ENCODE data around the gene SDK2. TPM values are rescaled to one million over a fixed set of nuclear protein-coding genes. Genes with fewer than 3 reads are reported as not detected.
A peak's percentile ranks its signal among the peaks of the same experiment; 100 is the strongest.

Gene SDK2
- total RNA-seq, 2 donors from 2014 or later, result 1.4 to 1.7 TPM

GRCh38 chr17:73424571-73424970 lies 219.7 kb downstream of the SDK2 start:
- intact Hi-C loops (cut with DNase I), result no loop called here
- peak; percentile 74 for DNase-seq (ENCODE audit: low spot score)

DNA sequence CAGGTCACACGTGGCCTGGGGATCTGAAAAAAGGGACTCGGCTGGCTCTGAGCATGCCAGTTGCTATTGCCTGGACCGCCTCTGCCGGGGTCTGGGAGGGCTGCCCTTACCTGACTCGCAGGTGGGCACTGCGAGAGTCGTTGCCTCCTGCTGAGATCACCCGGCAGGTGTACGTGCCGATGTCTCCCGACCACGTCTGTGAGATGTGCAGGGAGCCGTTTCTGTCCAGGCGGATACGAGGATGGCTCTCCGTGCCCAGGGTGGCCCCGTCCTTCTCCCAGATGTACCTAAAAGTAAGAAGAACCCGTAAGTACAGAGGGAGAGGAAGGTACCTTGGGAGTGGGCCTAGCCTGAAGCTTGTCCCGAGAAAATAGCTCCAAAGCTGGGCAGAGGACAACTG lies 220.4 kb downstream of the SDK2 start:
- DNase-seq (ENCODE audit: low spot score), result peak; percentile 77
- intact Hi-C loops (cut with DNase I), result no loop called here

DNA sequence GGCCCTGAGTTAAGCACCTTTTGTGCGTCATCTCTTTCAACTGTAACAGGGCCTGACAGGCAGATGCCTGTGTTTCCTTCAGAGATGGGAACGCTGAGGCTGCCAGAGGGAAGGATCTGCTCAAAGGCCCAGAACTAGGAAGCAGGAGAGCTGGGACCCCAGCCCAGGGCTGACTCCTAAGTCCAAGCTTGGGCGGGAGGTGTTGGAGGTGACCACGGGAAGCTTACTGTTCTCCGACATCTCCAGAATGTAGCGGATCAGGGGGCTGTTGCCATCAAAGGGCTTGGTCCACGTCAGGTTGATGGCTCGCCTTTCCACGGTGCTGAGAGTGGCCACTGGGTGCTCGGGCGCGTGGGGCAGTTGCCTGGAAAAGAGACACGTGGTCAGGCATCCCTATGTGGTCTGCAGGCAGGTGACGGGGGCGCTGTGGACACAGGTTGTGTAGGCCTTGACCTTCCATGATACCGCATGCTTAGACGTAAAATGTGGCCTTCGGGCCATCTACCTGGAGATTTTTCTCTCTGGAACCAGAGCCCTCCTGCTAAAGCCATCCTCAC lies 221.0 kb downstream of the SDK2 start:
- intact Hi-C loops (cut with DNase I), result no loop called here
- DNase-seq (ENCODE audit: low spot score), result peak; percentile 46

GRCh38 chr17:73422121-73422520 lies 222.1 kb downstream of the SDK2 start:
- intact Hi-C loops (cut with DNase I), result no loop called here
- peak; percentile 48 for DNase-seq (ENCODE audit: low spot score)

DNA sequence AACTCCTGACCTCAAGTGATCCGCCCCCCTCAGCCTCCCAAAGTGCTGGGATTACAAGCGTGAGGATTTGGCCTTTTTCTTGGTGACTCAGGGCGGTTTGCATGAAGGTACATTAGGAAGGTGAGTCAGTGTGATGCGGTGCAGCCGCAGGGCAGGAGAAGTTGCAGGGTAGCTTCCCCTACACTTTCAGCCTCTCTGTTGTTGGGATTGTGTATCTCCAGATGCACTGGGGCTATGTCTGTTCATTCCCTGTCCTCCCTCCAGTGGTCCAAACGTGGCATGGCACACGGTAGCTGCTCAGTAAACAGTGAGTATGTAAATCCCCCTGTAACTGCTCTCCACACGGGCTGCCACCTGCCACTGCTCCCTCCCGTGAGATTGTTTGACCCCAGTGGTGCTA lies 223.3 kb downstream of the SDK2 start:
- intact Hi-C loops (cut with DNase I), result no loop called here
- peak; percentile 26 for DNase-seq (ENCODE audit: low spot score)

DNA sequence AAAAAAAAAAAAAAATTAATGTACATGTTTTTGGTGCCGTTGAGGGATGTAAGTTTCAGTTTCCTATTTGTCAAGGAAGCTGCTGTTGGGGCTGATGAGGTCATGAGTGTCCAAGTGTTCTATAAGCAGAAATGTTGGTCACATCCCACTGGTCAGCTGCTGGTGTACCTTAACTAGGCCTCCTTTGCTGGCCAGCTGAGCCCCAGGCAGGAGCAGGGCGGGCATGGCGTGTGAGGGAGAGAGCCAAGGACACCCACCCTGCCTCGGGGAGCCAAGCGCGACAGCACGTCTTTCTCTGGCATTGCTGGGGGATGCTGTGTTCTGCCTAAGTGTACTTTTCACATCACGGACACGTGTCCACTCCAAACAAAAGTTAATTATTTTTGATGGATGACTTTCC lies 224.4 kb downstream of the SDK2 start:
- peak; percentile 44 for DNase-seq (ENCODE audit: low spot score)
- intact Hi-C loops (cut with DNase I), result no loop called here

DNA sequence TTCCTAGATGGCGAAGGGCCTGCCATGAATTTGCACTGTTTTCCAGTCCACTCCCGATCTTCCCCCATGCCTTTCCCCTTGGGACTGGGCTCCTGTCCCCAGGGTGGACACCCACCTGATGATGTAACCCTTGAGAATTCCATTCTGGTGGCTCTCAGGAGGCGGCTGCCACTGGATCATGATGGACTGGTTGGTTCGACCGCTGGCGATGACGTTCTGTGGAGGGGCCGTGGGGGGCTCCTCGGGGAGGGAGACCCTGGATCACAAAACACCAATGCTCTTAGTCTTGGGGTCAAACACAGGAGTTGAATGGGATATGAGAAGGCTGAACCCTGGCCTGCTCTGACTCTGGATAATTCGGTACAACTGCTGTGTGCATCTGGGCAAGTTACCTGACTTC lies 225.2 kb downstream of the SDK2 start:
- intact Hi-C loops (cut with DNase I), result no loop called here
- DNase-seq (ENCODE audit: low spot score), result peak; percentile 16

DNA sequence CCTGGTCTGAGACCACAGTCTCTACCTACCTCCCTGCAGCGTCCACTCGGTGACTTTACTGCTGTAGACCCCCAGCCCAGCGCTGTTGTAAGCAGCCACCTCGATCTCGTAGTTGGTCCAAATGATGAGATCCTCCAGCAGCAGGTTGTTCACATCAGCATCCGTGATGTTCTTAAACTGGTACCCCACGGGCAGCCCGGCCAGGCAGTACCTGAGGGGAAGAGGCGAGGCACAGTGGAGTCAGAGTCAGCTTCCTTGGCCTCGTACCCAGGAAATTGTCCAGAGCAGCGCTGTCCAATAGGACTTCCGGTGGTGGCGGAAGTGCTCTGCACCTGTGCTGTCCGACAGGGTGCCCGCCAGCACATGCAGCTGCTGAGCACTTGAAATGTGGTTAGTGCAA lies 228.5 kb downstream of the SDK2 start:
- intact Hi-C loops (cut with DNase I), result no loop called here
- peak; percentile 70 for DNase-seq (ENCODE audit: low spot score)

- intact Hi-C loops (cut with DNase I), result no loop called here
- DNase-seq (ENCODE audit: low spot score), result peak; percentile 63
Observed at GRCh38 chr17:73414171-73414955, 229.9 kb downstream of the SDK2 start.

DNA sequence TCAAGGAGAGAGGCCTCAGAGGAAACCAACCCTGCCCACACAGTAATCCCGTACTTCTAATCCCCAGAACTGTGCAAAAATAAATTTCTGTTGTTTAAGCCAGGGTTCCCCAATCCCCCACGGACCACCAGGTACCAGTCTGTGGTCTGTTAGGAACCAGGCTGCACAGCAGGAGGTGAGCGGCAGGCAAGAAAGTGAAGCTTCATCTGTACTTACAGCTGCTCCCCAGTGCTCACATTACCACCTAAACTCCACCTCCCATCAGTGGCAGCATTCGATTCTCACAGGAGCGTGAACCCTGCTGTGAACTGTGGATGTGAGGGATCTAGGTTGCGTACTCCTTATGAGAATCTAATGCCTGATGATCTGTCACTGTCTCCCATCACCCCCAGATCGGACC lies 231.3 kb downstream of the SDK2 start:
- peak; percentile 41 for DNase-seq (ENCODE audit: low spot score)
- intact Hi-C loops (cut with DNase I), result no loop called here

GRCh38 chr17:73411313-73411747 lies 232.9 kb downstream of the SDK2 start:
- intact Hi-C loops (cut with DNase I), result no loop called here
- DNase-seq (ENCODE audit: low spot score), result peak; percentile 68

DNA sequence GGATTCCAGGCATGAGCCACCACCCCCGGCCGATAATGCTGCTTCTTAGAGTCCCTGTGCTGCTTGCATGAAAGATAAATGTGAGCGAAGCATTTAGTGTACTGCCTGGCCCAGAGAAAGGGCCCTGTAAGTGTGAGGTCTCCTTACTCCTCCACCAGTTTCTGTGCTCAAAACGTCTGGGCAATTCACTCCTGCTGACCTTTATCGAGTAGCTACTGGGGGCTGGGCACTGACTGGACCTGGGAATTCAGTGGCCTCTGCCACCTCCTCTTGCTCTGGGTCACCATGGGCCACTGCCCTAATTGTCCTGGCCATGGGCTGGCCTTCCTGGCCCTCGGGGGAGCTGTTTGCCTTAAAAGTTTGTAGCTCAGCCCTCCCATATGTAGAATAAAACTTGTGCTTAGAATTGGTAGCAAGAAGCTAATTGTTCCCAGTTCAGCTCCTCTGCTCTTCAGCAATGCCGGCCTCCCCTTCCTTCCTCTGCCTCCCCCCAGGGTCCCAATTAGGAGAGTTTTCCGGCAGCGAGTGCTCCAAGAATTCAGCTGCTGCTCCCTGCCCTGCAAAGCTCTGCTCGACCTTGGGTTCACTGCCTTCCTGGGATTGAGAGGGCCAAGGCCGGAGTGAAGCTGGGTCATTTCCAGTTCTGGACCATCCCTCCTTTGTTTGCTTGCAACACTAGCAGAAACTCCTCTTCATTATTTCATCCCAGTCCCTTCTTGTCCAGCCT lies 233.5 kb downstream of the SDK2 start:
- peak; percentile 49 for DNase-seq (ENCODE audit: low spot score)
- intact Hi-C loops (cut with DNase I), result no loop called here

- no peak for DNase-seq (ENCODE audit: low spot score)
- intact Hi-C loops (cut with DNase I), result no loop called here
Observed at GRCh38 chr17:73404246-73404645, 240.0 kb downstream of the SDK2 start.

- intact Hi-C loops (cut with DNase I), result no loop called here
- no peak for DNase-seq (ENCODE audit: low spot score)
Observed at GRCh38 chr17:73402466-73402865, 241.8 kb downstream of the SDK2 start.

DNA sequence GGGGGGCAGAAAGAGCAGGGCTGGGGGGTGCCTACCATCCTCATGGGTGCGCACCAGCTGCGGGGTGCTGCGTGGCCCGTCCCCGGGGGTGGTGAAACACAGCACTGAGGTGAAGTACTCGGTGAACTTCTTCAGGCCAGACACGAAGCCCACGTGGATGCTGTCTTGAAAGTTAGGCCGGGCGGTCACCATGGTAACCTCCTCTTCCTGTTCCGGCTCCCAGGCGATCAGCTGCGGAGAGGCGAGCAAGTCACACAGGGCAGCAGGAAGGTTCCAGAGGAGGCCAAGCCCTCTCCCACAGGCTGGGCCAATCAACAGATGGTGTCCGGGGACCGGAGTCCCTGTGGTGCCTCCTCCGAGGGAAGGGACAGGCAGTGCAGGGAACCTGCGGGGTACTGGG lies 242.3 kb downstream of the SDK2 start:
- peak; percentile 78 for DNase-seq (ENCODE audit: low spot score)
- intact Hi-C loops (cut with DNase I), result no loop called here

DNA sequence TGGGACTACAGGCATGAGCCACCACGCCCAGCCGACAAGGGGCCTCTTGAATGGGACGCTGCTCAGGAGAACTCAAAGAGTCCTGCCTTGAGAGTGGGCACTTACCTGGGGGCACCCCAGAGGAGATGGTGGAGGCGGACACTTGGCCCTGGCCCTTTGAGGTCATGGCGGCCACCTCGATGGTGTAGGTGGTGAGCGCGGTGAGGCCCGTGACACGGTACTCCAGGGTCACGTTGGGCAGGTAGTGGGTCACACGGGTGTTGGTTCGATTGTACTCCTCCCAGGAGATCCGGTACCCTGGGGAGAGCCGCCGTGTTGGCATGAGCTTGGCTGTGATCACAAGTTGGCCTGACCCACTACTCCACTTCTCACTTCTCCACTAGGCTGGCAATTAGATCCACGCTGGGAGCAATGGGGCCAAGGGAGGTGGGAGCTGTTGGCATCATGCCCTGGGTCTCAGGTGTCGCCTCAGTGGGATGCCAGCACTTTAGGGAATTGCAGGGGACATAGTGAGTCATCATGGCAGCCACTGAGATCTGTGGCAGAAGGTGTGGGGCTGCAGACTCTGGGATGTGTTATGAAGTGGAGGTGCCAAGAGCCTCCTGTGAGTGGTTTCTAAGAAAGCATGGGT lies 243.2 kb downstream of the SDK2 start:
- no peak for DNase-seq (ENCODE audit: low spot score)
- intact Hi-C loops (cut with DNase I), result no loop called here

GRCh38 chr17:73399056-73399455 lies 245.2 kb downstream of the SDK2 start:
- intact Hi-C loops (cut with DNase I), result loop anchor here in 1 of 2 donors (5.0 kb wide), 1 partner anchor 1367 kb away; no protein-coding TSS in a partner anchor
- no peak for DNase-seq (ENCODE audit: low spot score)

DNA sequence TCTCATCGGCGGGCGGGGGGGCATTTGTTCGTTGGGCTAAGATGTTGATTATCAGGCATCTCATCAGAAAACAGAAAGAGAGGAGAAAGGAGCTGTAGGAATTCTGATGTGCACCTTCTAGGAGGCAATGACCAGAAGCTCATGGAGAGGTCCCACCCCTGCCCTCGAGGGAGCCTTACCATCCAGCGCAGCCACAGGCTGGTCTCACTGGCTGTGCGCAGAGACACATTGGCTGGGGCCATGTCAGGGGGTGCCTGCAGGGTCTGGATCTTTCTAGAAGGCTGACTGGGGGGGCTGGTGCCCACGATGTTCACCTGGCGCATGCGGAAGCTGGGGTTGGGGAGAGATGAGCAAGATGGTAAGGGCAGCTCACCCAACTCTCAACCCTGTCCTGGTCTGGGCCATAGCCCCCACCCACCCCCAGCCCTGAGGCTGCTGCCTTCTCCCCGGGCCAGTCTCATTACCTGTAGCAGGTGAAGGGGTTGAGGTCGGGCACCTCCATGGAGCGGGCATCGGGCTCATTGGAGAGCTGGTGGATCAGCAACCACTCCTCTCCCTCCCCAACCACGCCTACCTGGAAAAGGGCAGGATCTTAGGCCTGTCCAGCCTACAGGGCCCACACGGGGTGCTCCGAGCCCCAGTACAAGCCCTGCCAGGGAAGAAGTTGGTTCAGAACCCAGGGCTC lies 246.2 kb downstream of the SDK2 start:
- DNase-seq (ENCODE audit: low spot score), result peak; percentile 53
- intact Hi-C loops (cut with DNase I), result loop anchor here in 1 of 2 donors (5.0 kb wide), 1 partner anchor 1366 kb away; no protein-coding TSS in a partner anchor

- peak; percentile 54 for DNase-seq (ENCODE audit: low spot score)
- intact Hi-C loops (cut with DNase I), result loop anchor here in 1 of 2 donors (5.0 kb wide), 1 partner anchor 1365 kb away; no protein-coding TSS in a partner anchor
Observed at GRCh38 chr17:73397278-73397826, 246.9 kb downstream of the SDK2 start.

Data from posterior vena cava (tissue), 2 donors.